Raji (cell line): Measurements from ENCODE around the gene NFATC1.

Source experiments
- POLR2A ChIP-seq: IDR thresholded peaks from 2 replicates; pipeline ENCODE4 v1.6.1; 2011; ENCODE audit warnings: low read depth, low read length, control low read depth; ENCODE audit not compliant: insufficient read depth

Gene NFATC1

DNA sequence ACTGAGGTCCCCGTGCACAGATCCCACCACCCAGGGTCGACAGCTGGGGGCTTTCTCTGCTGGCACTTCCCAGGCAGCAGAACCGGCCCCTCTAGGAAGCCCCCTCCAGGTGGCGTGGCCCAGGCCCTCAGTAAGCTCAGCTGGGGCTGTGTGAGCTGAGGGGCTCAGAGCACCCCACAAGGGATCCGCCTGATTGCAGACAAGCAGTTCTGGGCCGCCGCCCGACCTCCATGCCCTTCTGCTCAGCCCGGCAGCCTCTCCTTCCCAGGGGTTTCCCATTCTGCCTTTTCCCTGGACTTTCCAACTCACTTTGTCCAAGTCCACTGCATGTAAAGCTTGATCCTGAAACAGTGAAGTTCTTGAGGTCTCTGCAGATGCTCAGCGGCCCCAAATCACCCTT, 76.4 kb downstream of the NFATC1 start:
- no peak for TF ChIP-seq POLR2A

GRCh38 chr18:79472946-79473345, 77.2 kb downstream of the NFATC1 start:
- TF ChIP-seq POLR2A, result no peak

DNA sequence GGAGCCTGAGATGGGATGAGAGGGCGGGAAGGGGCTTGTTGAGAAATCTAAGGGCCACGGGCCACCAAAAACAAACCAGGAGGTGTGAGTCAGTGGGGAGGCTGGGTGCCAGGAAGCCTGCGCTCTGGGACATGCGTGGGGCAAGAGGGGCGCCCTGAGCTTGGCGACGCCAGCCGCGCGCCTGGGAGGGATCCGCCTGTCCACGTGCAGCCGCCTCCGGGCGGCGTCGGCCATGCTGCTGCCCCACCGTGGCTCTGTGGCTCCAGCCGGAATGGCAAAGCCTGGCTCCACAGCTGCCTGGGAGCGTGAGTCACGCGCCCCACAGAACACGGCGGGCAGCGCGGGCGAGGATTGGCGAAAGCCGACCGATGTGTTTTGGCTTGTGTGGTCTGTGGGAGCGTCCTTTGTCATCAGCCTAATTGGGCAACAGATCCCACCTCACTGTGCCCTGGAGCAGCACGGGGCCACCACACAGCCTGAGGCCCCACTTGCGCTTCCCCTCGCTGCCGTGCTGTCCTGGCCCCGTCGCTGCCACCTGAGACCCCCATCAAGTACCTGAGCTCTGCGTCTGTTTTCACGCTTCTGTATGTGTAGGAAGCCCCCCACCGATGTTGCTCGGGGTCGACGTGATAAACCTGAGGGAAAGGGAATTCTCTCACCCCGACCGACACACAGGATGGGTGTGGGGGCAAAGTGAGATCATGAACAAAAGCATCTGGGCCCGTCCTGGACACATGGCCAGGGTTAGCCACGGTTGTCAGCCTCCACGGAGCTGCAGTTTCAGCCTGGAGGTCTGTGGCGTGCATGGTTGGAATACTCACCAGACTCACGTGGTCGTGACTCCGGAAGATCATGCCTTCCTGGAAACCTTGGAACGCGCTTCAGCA, 80.5 kb downstream of the NFATC1 start:
- TF ChIP-seq POLR2A, result no peak

GRCh38 chr18:79476918-79477571, 81.3 kb downstream of the NFATC1 start:
- no peak for TF ChIP-seq POLR2A

GRCh38 chr18:79477711-79478483, 82.2 kb downstream of the NFATC1 start:
- no peak for TF ChIP-seq POLR2A

DNA sequence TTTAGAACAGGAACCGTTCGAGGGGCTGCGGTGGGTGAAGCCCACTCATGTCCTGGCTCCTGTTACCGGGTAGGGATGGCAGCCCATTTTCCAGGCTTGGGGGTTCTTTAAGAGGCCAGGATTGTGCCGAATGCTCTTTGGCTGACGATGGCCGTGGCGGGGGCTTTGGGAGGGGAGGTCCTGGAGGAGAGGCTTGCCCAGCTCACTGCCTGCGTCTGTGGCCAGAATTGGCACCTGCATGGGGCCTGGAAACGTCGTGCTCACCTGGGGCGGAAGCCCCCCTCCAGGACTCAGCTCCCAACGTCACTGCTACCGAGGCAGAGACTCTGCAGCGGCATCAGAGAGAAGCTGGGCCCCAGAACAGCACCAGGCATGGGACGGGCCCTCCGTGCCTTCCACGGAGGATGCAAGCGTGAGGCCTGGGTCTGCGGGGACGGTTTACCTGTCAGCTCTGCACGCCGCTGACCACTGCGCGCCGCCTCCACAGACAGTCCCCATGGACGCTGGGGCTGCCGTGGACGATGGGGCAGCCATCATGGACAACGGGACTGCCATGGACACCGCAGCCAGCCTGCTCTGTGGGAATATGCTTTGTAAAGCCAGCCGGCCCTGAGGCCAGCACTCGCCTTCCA, 82.9 kb downstream of the NFATC1 start:
- TF ChIP-seq POLR2A, result no peak

DNA sequence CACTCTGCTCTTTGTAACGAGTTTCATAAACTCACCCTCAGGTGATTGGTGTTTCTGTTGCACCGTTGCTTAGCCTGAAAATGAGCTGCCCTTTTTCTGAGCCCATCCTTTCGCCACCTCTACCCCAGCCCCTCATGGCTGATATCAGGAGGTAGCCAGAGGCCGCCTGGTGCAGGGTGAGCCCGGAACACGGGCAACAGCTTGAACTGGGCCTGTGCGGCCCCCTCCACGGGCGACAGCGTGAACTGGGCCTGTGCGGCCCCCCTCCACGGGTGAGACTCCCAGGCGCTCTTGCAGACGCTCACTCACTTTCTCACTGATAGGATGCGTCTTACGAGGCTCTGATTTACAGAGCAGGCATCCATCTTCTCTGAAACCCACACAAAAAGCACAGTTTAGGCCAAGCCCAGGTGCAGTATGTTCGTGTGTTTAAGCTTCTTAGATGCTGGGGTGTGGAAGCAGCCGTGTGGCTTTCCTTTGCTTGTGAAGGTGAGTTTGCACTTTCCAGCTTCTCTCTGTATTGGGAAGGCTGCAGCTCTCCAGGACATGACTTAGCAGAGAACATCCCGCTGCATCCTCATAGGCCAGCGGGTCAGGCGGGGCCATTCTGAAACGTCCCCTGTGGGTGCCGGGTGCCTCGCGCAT, 83.5 kb downstream of the NFATC1 start:
- no peak for TF ChIP-seq POLR2A

GRCh38 chr18:79479761-79480161, 84.0 kb downstream of the NFATC1 start:
- TF ChIP-seq POLR2A, result no peak

- TF ChIP-seq POLR2A, result no peak
These were observed 84.7 kb downstream of the NFATC1 start for GRCh38 chr18:79480171-79481045.

DNA sequence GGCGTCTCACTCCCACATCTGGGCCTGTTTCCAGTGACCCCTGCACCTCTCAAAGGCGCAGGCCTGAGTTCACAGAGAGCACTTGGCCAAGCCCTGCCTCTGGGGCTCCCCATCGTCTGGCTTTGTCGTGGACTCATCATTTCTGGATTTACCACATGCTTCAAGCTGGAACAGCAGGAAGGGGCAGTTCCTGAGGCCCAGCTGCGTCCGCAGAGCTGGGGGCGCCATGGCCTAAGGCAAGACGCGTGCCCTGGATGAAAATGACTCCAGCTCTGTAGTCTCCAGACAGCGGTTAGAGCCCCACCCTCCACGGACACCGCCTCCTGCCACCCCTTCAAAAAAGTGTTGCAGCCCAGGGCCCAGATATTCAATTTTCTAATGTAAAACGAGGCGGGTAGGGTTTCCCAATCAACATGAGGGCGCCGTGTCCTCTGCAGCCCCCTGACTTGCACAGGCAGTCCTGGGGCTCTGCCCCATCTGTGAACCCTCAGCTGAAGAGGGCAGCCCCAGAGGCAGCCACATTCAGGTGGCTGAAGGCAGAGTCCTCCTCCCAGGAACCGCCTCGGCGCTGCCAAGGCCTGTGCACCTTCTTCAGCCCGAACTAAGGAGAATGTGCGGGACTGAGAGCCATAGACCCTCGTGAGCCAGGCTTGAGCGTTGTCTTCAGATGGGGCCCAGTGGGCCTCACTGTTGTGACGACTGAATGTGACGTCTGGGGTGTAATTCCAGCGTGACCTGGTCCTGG, 85.5 kb downstream of the NFATC1 start:
- TF ChIP-seq POLR2A, result no peak

- TF ChIP-seq POLR2A, result no peak
These were observed 88.3 kb downstream of the NFATC1 start for GRCh38 chr18:79483971-79484491.

GRCh38 chr18:79484661-79485621, 89.2 kb downstream of the NFATC1 start:
- no peak for TF ChIP-seq POLR2A
